ENCODE measurements around the gene MRPL4.
A peak's percentile ranks its signal among the peaks of the same experiment; 100 is the strongest.

The MRPL4 gene

GRCh38 chr19:10256970-10257615 is 5.1 kb downstream of the MRPL4 start:
- no peak for ATAC-seq (replicated peaks; ENCODE audit: extremely low read depth, poor library complexity, severe bottlenecking)
- Mint-ChIP-seq H3K36me3 (ENCODE audit: insufficient read depth) (peaks cover 26% of the 10 kb centered on the region), H3K4me1 (peaks cover 7% of the 10 kb centered on the region), H3K27me3 (no peaks in the 10 kb centered on the region), H3K4me3 (no peak overlapping the region), H3K27ac (ENCODE audit: low read depth) (no peak overlapping the region), H3K9me3 (no peaks in the 10 kb centered on the region)
- no peak for DNase-seq (ENCODE audit: low spot score in 2 of 2)

GRCh38 chr19:10258080-10258710 is 6.2 kb downstream of the MRPL4 start:
- no peak overlapping the region for H3K4me3 Mint-ChIP-seq
- no peak overlapping the region for H3K27ac Mint-ChIP-seq (ENCODE audit: low read depth)
- peaks cover 18% of the 10 kb centered on the region for H3K36me3 Mint-ChIP-seq (ENCODE audit: insufficient read depth)
- peaks cover 7% of the 10 kb centered on the region for H3K4me1 Mint-ChIP-seq
- DNase-seq (ENCODE audit: low spot score in 2 of 2) (no peak), ATAC-seq (replicated peaks; ENCODE audit: extremely low read depth, poor library complexity, severe bottlenecking) (no peak)
- H3K27me3 Mint-ChIP-seq = no peaks in the 10 kb centered on the region
- H3K9me3 Mint-ChIP-seq = no peaks in the 10 kb centered on the region

- Mint-ChIP-seq H3K27me3 (no peaks in the 10 kb centered on the region), H3K4me3 (no peak overlapping the region), H3K36me3 (ENCODE audit: insufficient read depth) (peaks cover 12% of the 10 kb centered on the region), H3K27ac (ENCODE audit: low read depth) (no peak overlapping the region), H3K9me3 (no peaks in the 10 kb centered on the region), H3K4me1 (peaks cover 7% of the 10 kb centered on the region)
- ATAC-seq (replicated peaks; ENCODE audit: extremely low read depth, poor library complexity, severe bottlenecking) (peak; percentile 79), DNase-seq (ENCODE audit: low spot score in 2 of 2) (peak; percentile 76 to 77)
These were observed 7.3 kb downstream of the MRPL4 start for GRCh38 chr19:10259162-10259905.

GRCh38 chr19:10260141-10260584 is 8.1 kb downstream of the MRPL4 start:
- Mint-ChIP-seq H3K27ac (ENCODE audit: low read depth) (no peak overlapping the region), H3K36me3 (ENCODE audit: insufficient read depth) (peaks cover 12% of the 10 kb centered on the region), H3K4me3 (no peak overlapping the region), H3K4me1 (peaks cover 7% of the 10 kb centered on the region), H3K9me3 (no peaks in the 10 kb centered on the region), H3K27me3 (no peaks in the 10 kb centered on the region)
- no peak for DNase-seq (ENCODE audit: low spot score in 2 of 2)
- ATAC-seq (replicated peaks; ENCODE audit: extremely low read depth, poor library complexity, severe bottlenecking) = peak; percentile 7

GRCh38 chr19:10262771-10263170 is 10.8 kb downstream of the MRPL4 start:
- H3K4me1 Mint-ChIP-seq = no peaks in the 10 kb centered on the region

GRCh38 chr19:10266706-10267105 is 14.7 kb downstream of the MRPL4 start:
- Mint-ChIP-seq H3K9me3 (no peaks in the 10 kb centered on the region), H3K27ac (ENCODE audit: low read depth) (no peak overlapping the region), H3K27me3 (no peaks in the 10 kb centered on the region), H3K4me3 (no peak overlapping the region), H3K4me1 (peaks cover 24% of the 10 kb centered on the region), H3K36me3 (ENCODE audit: insufficient read depth) (peaks cover 13% of the 10 kb centered on the region)
- DNase-seq (ENCODE audit: low spot score in 2 of 2) = no peak
- no peak for ATAC-seq (replicated peaks; ENCODE audit: extremely low read depth, poor library complexity, severe bottlenecking)

More at GRCh38 chr19:10262771-10263170, 10.8 kb downstream of the MRPL4 start:
- no peak for ATAC-seq (replicated peaks; ENCODE audit: extremely low read depth, poor library complexity, severe bottlenecking)
- H3K9me3 Mint-ChIP-seq = no peaks in the 10 kb centered on the region
- no peak overlapping the region for H3K4me3 Mint-ChIP-seq
- no peak overlapping the region for H3K27ac Mint-ChIP-seq (ENCODE audit: low read depth)
- no peak for DNase-seq (ENCODE audit: low spot score in 2 of 2)
- H3K27me3 Mint-ChIP-seq = no peaks in the 10 kb centered on the region
- peaks cover 4% of the 10 kb centered on the region for H3K36me3 Mint-ChIP-seq (ENCODE audit: insufficient read depth)

- H3K27ac Mint-ChIP-seq (ENCODE audit: low read depth) = no peak overlapping the region
- DNase-seq (ENCODE audit: low spot score in 2 of 2) = no peak
- H3K4me3 Mint-ChIP-seq = no peak overlapping the region
- H3K4me1 Mint-ChIP-seq = peaks cover 32% of the 10 kb centered on the region
- no peaks in the 10 kb centered on the region for H3K27me3 Mint-ChIP-seq
- ATAC-seq (replicated peaks; ENCODE audit: extremely low read depth, poor library complexity, severe bottlenecking) = no peak
- H3K9me3 Mint-ChIP-seq = no peaks in the 10 kb centered on the region
- peaks cover 13% of the 10 kb centered on the region for H3K36me3 Mint-ChIP-seq (ENCODE audit: insufficient read depth)
These were observed 16.1 kb downstream of the MRPL4 start for GRCh38 chr19:10268071-10268470.

GRCh38 chr19:10269333-10270179 is 17.5 kb downstream of the MRPL4 start:
- Mint-ChIP-seq H3K4me3 (peak overlapping the region; percentile 83), H3K4me1 (peaks cover 40% of the 10 kb centered on the region), H3K9me3 (no peaks in the 10 kb centered on the region), H3K36me3 (ENCODE audit: insufficient read depth) (peaks cover 15% of the 10 kb centered on the region), H3K27ac (ENCODE audit: low read depth) (peak overlapping the region; percentile 94), H3K27me3 (no peaks in the 10 kb centered on the region)
- DNase-seq (ENCODE audit: low spot score in 2 of 2) = peak; percentile 84 to 95
- peak; percentile 66 for ATAC-seq (replicated peaks; ENCODE audit: extremely low read depth, poor library complexity, severe bottlenecking)

- Mint-ChIP-seq H3K36me3 (ENCODE audit: insufficient read depth) (peaks cover 17% of the 10 kb centered on the region), H3K9me3 (no peaks in the 10 kb centered on the region), H3K27me3 (no peaks in the 10 kb centered on the region), H3K4me3 (peak overlapping the region; percentile 83), H3K4me1 (peaks cover 43% of the 10 kb centered on the region), H3K27ac (ENCODE audit: low read depth) (peak overlapping the region; percentile 94)
- ATAC-seq (replicated peaks; ENCODE audit: extremely low read depth, poor library complexity, severe bottlenecking) (peak; percentile 69), DNase-seq (ENCODE audit: low spot score in 2 of 2) (peak; percentile 70 to 74)
These were observed 18.2 kb downstream of the MRPL4 start for GRCh38 chr19:10270180-10270615.

GRCh38 chr19:10270616-10271394 is 18.8 kb downstream of the MRPL4 start, which contains the start of gene ICAM1:
ICAM1 (plus strand) TSS chr19:10271120; CDS start chr19:10271160, 40 bp downstream.
- H3K4me3 Mint-ChIP-seq = peak within 1 kb of the TSS; percentile 83
- H3K27ac Mint-ChIP-seq (ENCODE audit: low read depth) = peak within 1 kb of the TSS; percentile 94
- H3K4me1 Mint-ChIP-seq = peaks cover 43% of the 10 kb centered on the region
- DNase-seq (ENCODE audit: low spot score in 2 of 2) (peak; percentile 53 to 66), ATAC-seq (replicated peaks; ENCODE audit: extremely low read depth, poor library complexity, severe bottlenecking) (peak; percentile 60)
- H3K27me3 Mint-ChIP-seq = no peaks in the 10 kb centered on the region
- peaks cover 17% of the 10 kb centered on the region for H3K36me3 Mint-ChIP-seq (ENCODE audit: insufficient read depth)
- H3K9me3 Mint-ChIP-seq = no peaks in the 10 kb centered on the region

- peaks cover 43% of the 10 kb centered on the region for H3K4me1 Mint-ChIP-seq
- peak overlapping the region; percentile 83 for H3K4me3 Mint-ChIP-seq
- peak; percentile 15 for ATAC-seq (replicated peaks; ENCODE audit: extremely low read depth, poor library complexity, severe bottlenecking)
- peaks cover 20% of the 10 kb centered on the region for H3K36me3 Mint-ChIP-seq (ENCODE audit: insufficient read depth)
- peak overlapping the region; percentile 94 for H3K27ac Mint-ChIP-seq (ENCODE audit: low read depth)
- no peaks in the 10 kb centered on the region for H3K9me3 Mint-ChIP-seq
- no peaks in the 10 kb centered on the region for H3K27me3 Mint-ChIP-seq
- no peak for DNase-seq (ENCODE audit: low spot score in 2 of 2)
These were observed 19.6 kb downstream of the MRPL4 start for GRCh38 chr19:10271543-10272086.
